Lung (tissue), 12 donors: ENCODE data around the gene KLHL24. TPM values are rescaled to one million over a fixed set of nuclear protein-coding genes. Genes with fewer than 3 reads are reported as not detected.
A peak's percentile ranks its signal among the peaks of the same experiment; 100 is the strongest.

Experiments used
- ATAC-seq: fragments of 200-7000 bp; cut with Tn5 transposase; one replicate; pipeline ENCODE4 v1.9.1; 2020; ENCODE audit warnings: moderate number of reproducible peaks; ENCODE audit not compliant: insufficient read depth, low FRiP score
- DNase-seq, 3 donors: peaks; one replicate each; pipeline ENCODE4 v3.0.0-alpha.2; 2013 to 2017
- H3K27ac ChIP-seq, 2 donors: one replicate each; pipeline ENCODE4 v1.5.1; 2013; ENCODE audit warnings: mild to moderate bottlenecking in 2 of 2, moderate library complexity in 2 of 2, control low read depth in 1 of 2, inconsistent platforms in 1 of 2, low read depth in 1 of 2, low read length in 1 of 2
- H3K27me3 ChIP-seq, 3 donors: one replicate each; pipeline ENCODE4 v1.5.1; 2013; ENCODE audit warnings: low read length in 2 of 3; ENCODE audit not compliant: control insufficient read depth in 3 of 3, insufficient read depth in 3 of 3
- H3K36me3 ChIP-seq, 4 donors: one replicate each; pipeline ENCODE4 v1.5.1; 2013; ENCODE audit warnings: low read length in 4 of 4, mild to moderate bottlenecking in 1 of 4, moderate library complexity in 1 of 4; ENCODE audit not compliant: control insufficient read depth in 4 of 4, insufficient read depth in 4 of 4
- H3K4me1 ChIP-seq, 5 donors: one replicate each; pipeline ENCODE4 v1.5.1; 2013; ENCODE audit warnings: low read length in 5 of 5, mild to moderate bottlenecking in 2 of 5, moderate library complexity in 1 of 5; ENCODE audit not compliant: control insufficient read depth in 5 of 5, insufficient read depth in 5 of 5
- H3K4me3 ChIP-seq: one replicate; pipeline ENCODE4 v1.5.1; 2013; ENCODE audit warnings: mild to moderate bottlenecking, control low read depth, moderate library complexity
- H3K9ac ChIP-seq, 2 donors: one replicate each; pipeline ENCODE4 v1.5.1; 2013; ENCODE audit warnings: low read length in 2 of 2, control low read depth in 1 of 2; ENCODE audit not compliant: insufficient read depth in 1 of 2
- H3K9me3 ChIP-seq, 4 donors: one replicate each; pipeline ENCODE4 v1.5.1; 2013; ENCODE audit warnings: low read length in 3 of 4, mild to moderate bottlenecking in 1 of 4, moderate library complexity in 1 of 4; ENCODE audit not compliant: control insufficient read depth in 4 of 4, insufficient read depth in 3 of 4
- WGBS, 2 donors: extraction: QIAGEN DNeasy Blood & Tissue Kit; methylation state at CpG; one replicate each; pipeline ENCODE4 v1.1.7; 2013; 5-methylcytosine and 5-hydroxymethylcytosine counted together
- polyA plus RNA-seq, 2 donors: library from polyadenylated mRNA; stranded (reverse); fragments of 200-250 nt; gene quantifications; one replicate each; pipeline ENCODE4 v1.2.1, GENCODE V29; 2013
- total RNA-seq, 2 donors: library from RNA; depleted of rRNA in 1 of 2; stranded (reverse); fragments of >200 nt in 1 of 2; gene quantifications; one replicate each; pipeline ENCODE4 v1.2.1, GENCODE V29; 2014 to 2021
- TF ChIP-seq, protein P1 (sequence below): IDR thresholded peaks from 2 replicates; pipeline ENCODE4 v1.5.1; 2012; ENCODE audit warnings: mild to moderate bottlenecking; ENCODE audit errors: control extremely low read depth, extremely low read depth
- donor health status: control.
- donor health status: control.
- donor health status: Bipolar disorder and iron deficiency.
- donor health status: healthy.
- donor health status: DM: yes; HTN: yes; CAD: no.

The KLHL24 gene
- total and polyA plus RNA-seq, 4 donors, result 14.3 to 352 (median 37.9) TPM

- Histone ChIP-seq H3K36me3 (peaks cover 0 to 5% (median 0%) of the 10 kb centered on the region in 4 donors), H3K9ac (peak overlapping the region; percentile 53 to 93), H3K27me3 (no peaks in the 10 kb centered on the region), H3K4me3 (no peak overlapping the region), H3K9me3 (no peaks in the 10 kb centered on the region), H3K27ac (peak overlapping the region; percentile 59 to 99), H3K4me1 (peaks cover 0 to 21% (median 5%) of the 10 kb centered on the region in 5 donors)
- WGBS, 2 donors, result 68 to 71% methylated on average over 16 of the region's 16 CpGs
- no peak for DNase-seq
- TF ChIP-seq, protein P1, sequence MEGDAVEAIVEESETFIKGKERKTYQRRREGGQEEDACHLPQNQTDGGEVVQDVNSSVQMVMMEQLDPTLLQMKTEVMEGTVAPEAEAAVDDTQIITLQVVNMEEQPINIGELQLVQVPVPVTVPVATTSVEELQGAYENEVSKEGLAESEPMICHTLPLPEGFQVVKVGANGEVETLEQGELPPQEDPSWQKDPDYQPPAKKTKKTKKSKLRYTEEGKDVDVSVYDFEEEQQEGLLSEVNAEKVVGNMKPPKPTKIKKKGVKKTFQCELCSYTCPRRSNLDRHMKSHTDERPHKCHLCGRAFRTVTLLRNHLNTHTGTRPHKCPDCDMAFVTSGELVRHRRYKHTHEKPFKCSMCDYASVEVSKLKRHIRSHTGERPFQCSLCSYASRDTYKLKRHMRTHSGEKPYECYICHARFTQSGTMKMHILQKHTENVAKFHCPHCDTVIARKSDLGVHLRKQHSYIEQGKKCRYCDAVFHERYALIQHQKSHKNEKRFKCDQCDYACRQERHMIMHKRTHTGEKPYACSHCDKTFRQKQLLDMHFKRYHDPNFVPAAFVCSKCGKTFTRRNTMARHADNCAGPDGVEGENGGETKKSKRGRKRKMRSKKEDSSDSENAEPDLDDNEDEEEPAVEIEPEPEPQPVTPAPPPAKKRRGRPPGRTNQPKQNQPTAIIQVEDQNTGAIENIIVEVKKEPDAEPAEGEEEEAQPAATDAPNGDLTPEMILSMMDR, result no peak
- ATAC-seq, result no peak
These were observed 716 bp upstream of the KLHL24 start for GRCh38 chr3:183634707-183635106.

DNA sequence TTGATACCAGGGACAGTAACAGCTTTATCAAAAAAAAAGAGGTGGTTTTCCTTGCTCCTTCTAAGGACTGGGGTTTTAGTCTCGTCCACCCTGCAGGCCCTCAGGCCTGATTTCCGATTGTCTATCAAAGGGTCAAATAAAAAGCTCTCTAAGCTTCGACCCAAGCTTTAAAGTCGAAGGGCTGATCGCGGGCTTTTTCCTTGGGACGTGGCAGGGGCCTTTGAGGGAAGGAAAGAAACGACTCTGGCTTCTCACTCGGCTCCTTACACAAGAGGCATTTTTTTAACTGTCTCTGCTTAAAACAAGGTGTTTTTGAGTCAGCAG, 354 bp upstream of the KLHL24 start:
- ATAC-seq (no peak), DNase-seq (no peak)
- Histone ChIP-seq H3K27ac (peak overlapping the region; percentile 59 to 99), H3K9ac (peak overlapping the region; percentile 53 to 93), H3K4me3 (peak overlapping the region; percentile 2), H3K9me3 (no peaks in the 10 kb centered on the region), H3K36me3 (peaks cover 0 to 5% (median 0%) of the 10 kb centered on the region in 4 donors), H3K4me1 (peaks cover 0 to 21% (median 5%) of the 10 kb centered on the region in 5 donors), H3K27me3 (no peaks in the 10 kb centered on the region)
- 2% methylated on average over 9 of the region's 9 CpGs for WGBS, 2 donors
- TF ChIP-seq, protein P1, result no peak

DNA sequence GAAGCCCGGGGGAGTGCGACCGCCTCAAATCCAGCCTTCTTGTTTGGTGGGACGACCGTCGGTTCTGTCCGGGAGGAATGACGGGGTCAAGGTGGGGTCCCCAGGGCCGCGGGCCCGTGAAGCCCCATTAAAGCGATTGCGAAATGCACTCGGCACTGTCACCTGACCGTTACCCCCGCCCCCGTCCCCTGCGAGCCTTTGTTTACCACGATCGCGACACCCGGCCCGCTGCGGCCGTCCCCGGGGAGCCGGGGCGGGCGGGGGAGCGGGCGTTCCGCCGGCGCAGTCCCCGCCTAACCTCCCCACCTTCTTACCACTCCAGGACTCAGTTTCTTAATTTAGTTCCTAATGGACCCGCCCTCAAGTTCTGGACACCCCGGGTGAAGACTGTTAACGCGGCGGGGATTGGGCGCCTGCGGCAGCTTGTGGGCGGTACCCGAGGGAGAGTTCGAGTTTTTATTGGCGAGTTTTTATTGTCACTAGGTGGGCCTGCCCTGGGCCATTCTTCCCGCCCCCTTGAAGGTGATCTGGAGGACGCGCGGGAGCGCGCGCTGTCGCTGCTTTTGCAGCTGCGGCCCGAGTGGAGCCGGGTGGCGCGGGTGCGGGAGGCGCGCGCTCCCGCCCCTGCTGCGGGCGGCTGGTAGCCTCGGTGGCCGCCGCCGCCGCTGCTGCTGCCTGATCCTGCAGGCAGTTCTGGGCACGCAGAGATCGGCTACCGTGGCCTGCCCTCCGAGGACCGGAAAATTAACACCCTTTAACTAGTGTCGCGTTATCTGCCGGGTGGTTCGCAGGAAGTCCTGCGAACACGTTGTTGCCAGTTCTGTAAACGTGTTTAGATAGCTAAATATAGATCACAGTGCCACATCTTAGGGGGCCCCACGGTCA, 1.0 kb downstream of the KLHL24 start:
- Histone ChIP-seq H3K4me1 (peaks cover 0 to 21% (median 5%) of the 10 kb centered on the region in 5 donors), H3K9me3 (no peaks in the 10 kb centered on the region), H3K4me3 (peak overlapping the region; percentile 98), H3K9ac (peak overlapping the region; percentile 63 to 92), H3K36me3 (peaks cover 0 to 5% (median 0%) of the 10 kb centered on the region in 4 donors), H3K27ac (peak overlapping the region; percentile 97 to 99), H3K27me3 (no peaks in the 10 kb centered on the region)
- WGBS, 2 donors, result 0 to 1% methylated on average over 66 to 84 of the region's 84 CpGs
- peak; percentile 97 to 99 (median 98) for DNase-seq
- peak; percentile 87 for ATAC-seq
- TF ChIP-seq, protein P1, result no peak
